NCI-H128 (cell line): ENCODE measurements around the gene SSH2.

Experiments used
- DNase-seq: peaks from one replicate; lab custom pipeline; 2025; ENCODE audit not compliant: unreplicated experiment; lab: John Stamatoyannopoulos, UW

Gene SSH2

GRCh38 chr17:29630630-29631193 is 299.3 kb downstream of the SSH2 start:
- no peak for DNase-seq

GRCh38 chr17:29629839-29630238 is 300.2 kb downstream of the SSH2 start:
- DNase-seq: no peak

- DNase-seq: no peak
These were observed 301.4 kb downstream of the SSH2 start for GRCh38 chr17:29628644-29629043.

- DNase-seq: no peak
These were observed 302.1 kb downstream of the SSH2 start for GRCh38 chr17:29627951-29628350.

- no peak for DNase-seq
These were observed 304.8 kb downstream of the SSH2 start for GRCh38 chr17:29625037-29625750.

- no peak for DNase-seq
These were observed 305.4 kb downstream of the SSH2 start for GRCh38 chr17:29624586-29624985.

GRCh38 chr17:29623283-29623647 is 306.8 kb downstream of the SSH2 start:
- DNase-seq: no peak

- no peak for DNase-seq
These were observed 307.4 kb downstream of the SSH2 start, which contains the start of gene CORO6 for GRCh38 chr17:29622337-29623282. TSS of gene CORO6 (minus strand) at chr17:29622912. CDS start at chr17:29621421, 1,491 bp downstream.

- DNase-seq: no peak
These were observed 308.3 kb downstream of the SSH2 start for GRCh38 chr17:29621751-29622194.

- no peak for DNase-seq
These were observed 309.1 kb downstream of the SSH2 start for GRCh38 chr17:29620779-29621500.

GRCh38 chr17:29620271-29620670 is 309.8 kb downstream of the SSH2 start:
- no peak for DNase-seq

- no peak for DNase-seq
These were observed 310.8 kb downstream of the SSH2 start for GRCh38 chr17:29619251-29619650.

GRCh38 chr17:29618272-29619065 is 311.6 kb downstream of the SSH2 start:
- no peak for DNase-seq

GRCh38 chr17:29617481-29618271 is 312.4 kb downstream of the SSH2 start:
- DNase-seq: peak; percentile 39

- peak; percentile 26 for DNase-seq
These were observed 312.9 kb downstream of the SSH2 start for GRCh38 chr17:29617125-29617480.

- DNase-seq: no peak
These were observed 313.6 kb downstream of the SSH2 start for GRCh38 chr17:29616300-29617048.

GRCh38 chr17:29615492-29616299 is 314.3 kb downstream of the SSH2 start:
- peak; percentile 22 for DNase-seq

GRCh38 chr17:29615048-29615385 is 315.0 kb downstream of the SSH2 start:
- DNase-seq: no peak
